Endothelial cell of umbilical vein (primary cell): ENCODE measurements around the gene SEMA5A. TPM values are rescaled to one million over a fixed set of nuclear protein-coding genes. Genes with fewer than 3 reads are reported as not detected.

Experiments used
- BruUV-seq: library from RNA; stranded (reverse); fragments of 400-500 nt; replicated peaks from 2 replicates; lab custom pipeline; 2021; lab: Mats Ljungman, UMichigan
- CTCF ChIA-PET: fragments of 300-600, 350-600 bp; sonication (Branson Sonifier 250); formaldehyde crosslinking; loops from one replicate; lab custom pipeline; 2021; ENCODE audit warnings: antibody characterized with exemption, inconsistent platforms; lab: Charles Lee
- POLR2A ChIA-PET: fragments of 300-600, 350-600 bp; sonication (Branson Sonifier 250); formaldehyde crosslinking; loops from one replicate; lab custom pipeline; 2021; ENCODE audit warnings: antibody characterized with exemption, inconsistent platforms; lab: Charles Lee
- DNase-seq: peaks from one replicate; pipeline ENCODE4 v3.0.0-alpha.2; 2011; ENCODE audit warnings: low read depth, low spot score
- FAIRE-seq: peaks from 2 replicates; lab custom pipeline; 2011; peaks lifted over from hg19 to GRCh38; lab: Jason Lieb, UNC
- H2AFZ ChIP-seq: 2 replicates; pipeline ENCODE4 v1.6.0; 2012; ENCODE audit warnings: low read depth, low read length, control low read depth, inconsistent platforms
- H3K27ac ChIP-seq: 2 replicates; pipeline ENCODE4 v1.5.1; 2011; ENCODE audit warnings: low read depth, mild to moderate bottlenecking, control low read depth, low read length, moderate library complexity; ENCODE audit not compliant: insufficient read depth
- H3K27me3 ChIP-seq, 2 experiments: 2 replicates each; pipeline versions ENCODE4 v1.6.0 to v1.6.1; 2011; ENCODE audit warnings: low read length in 2 of 2, mixed read lengths in 1 of 2; ENCODE audit not compliant: control insufficient read depth in 2 of 2, insufficient read depth in 2 of 2
- H3K36me3 ChIP-seq, 2 experiments: 2 replicates in 1 of 2; 3 replicates in 1 of 2; pipeline ENCODE4 v1.5.1; 2011; ENCODE audit warnings: low read length in 2 of 2, mild to moderate bottlenecking in 1 of 2, moderate library complexity in 1 of 2; ENCODE audit not compliant: control insufficient read depth in 2 of 2, insufficient read depth in 2 of 2; ENCODE audit errors: extremely low read depth in 1 of 2
- H3K4me1 ChIP-seq: 3 replicates; pipeline ENCODE4 v1.5.1; 2011; ENCODE audit warnings: mild to moderate bottlenecking, low read length; ENCODE audit not compliant: control insufficient read depth, insufficient read depth; ENCODE audit errors: extremely low read depth
- H3K4me2 ChIP-seq: 2 replicates; pipeline ENCODE4 v1.6.1; 2011; ENCODE audit warnings: low read length, control low read depth, mixed read lengths; ENCODE audit not compliant: insufficient read depth
- H3K4me3 ChIP-seq, 3 experiments: fragments of 200-600 bp in 1 of 3; sonication (generic), shearing (Covaris generic) in 1 of 3; replicated peaks in 1 of 3; 2 replicates each; pipeline ENCODE4 v1.5.1; 2011 to 2016; ENCODE audit warnings: control low read depth in 3 of 3, low read length in 3 of 3, mild to moderate bottlenecking in 2 of 3, inconsistent platforms in 1 of 3, low read depth in 1 of 3, moderate library complexity in 1 of 3; ENCODE audit not compliant: insufficient read depth in 1 of 3
- H3K79me2 ChIP-seq: 2 replicates; pipeline ENCODE4 v1.6.0; 2012; ENCODE audit warnings: low read length, inconsistent platforms; ENCODE audit not compliant: control insufficient read depth, insufficient read depth
- H3K9ac ChIP-seq: replicated peaks from 2 replicates; pipeline ENCODE3; 2011; ENCODE audit warnings: low read length, control low read depth; ENCODE audit not compliant: insufficient read depth; ENCODE audit errors: extremely low read depth
- H3K9me1 ChIP-seq: replicated peaks from 3 replicates; pipeline ENCODE4 v1.6.0; 2011; ENCODE audit warnings: mild to moderate bottlenecking, low read length; ENCODE audit not compliant: control insufficient read depth, insufficient read depth; ENCODE audit errors: extremely low read depth
- H3K9me3 ChIP-seq: replicated peaks from 2 replicates; pipeline ENCODE4 v1.5.1; 2012; ENCODE audit warnings: low read length, inconsistent platforms; ENCODE audit not compliant: control insufficient read depth, insufficient read depth
- H4K20me1 ChIP-seq: replicated peaks from 2 replicates; pipeline ENCODE3; 2011; ENCODE audit warnings: mild to moderate bottlenecking, low read length; ENCODE audit not compliant: control insufficient read depth, insufficient read depth; ENCODE audit errors: extremely low read depth
- EZH2 ChIP-seq: IDR thresholded peaks from 2 replicates; pipeline ENCODE4 v1.6.1; 2012; ENCODE audit warnings: borderline replicate concordance, low read depth, mild to moderate bottlenecking, moderate library complexity, low read length, inconsistent platforms; ENCODE audit not compliant: severe bottlenecking
- FOS ChIP-seq: IDR thresholded peaks from 2 replicates; pipeline ENCODE4 v1.6.1; 2011; ENCODE audit warnings: mild to moderate bottlenecking, low read length, moderate library complexity, borderline replicate concordance; ENCODE audit not compliant: insufficient read depth
- GATA2 ChIP-seq: IDR thresholded peaks from 2 replicates; pipeline ENCODE4 v1.7.0; 2011; ENCODE audit warnings: low read depth, mild to moderate bottlenecking, moderate library complexity, mixed read lengths, low read length; ENCODE audit not compliant: insufficient read length, insufficient read depth
- JUN ChIP-seq: IDR thresholded peaks from 2 replicates; pipeline ENCODE4 v1.6.1; 2011; ENCODE audit warnings: borderline replicate concordance, low read depth; ENCODE audit not compliant: insufficient read length, insufficient read depth
- MAX ChIP-seq: IDR thresholded peaks from 2 replicates; pipeline ENCODE4 v1.6.1; 2011; ENCODE audit not compliant: insufficient read depth, insufficient read length
- MYC ChIP-seq: IDR thresholded peaks from one replicate; pipeline ENCODE4 v1.6.1; 2011; ENCODE audit warnings: mild to moderate bottlenecking, low read depth, low read length
- POLR2A ChIP-seq: IDR thresholded peaks from 2 replicates; pipeline ENCODE4 v1.6.1; 2012; ENCODE audit warnings: low read depth, mild to moderate bottlenecking, control low read depth, low read length
- POLR2AphosphoS5 ChIP-seq: IDR thresholded peaks from 2 replicates; pipeline ENCODE4 v1.6.1; 2012; ENCODE audit warnings: low read depth, mild to moderate bottlenecking, control low read depth, low read length, moderate library complexity; ENCODE audit not compliant: insufficient read depth
- dilution Hi-C: fragments of 300-500 bp; cut with MboI; formaldehyde crosslinking; loops from one replicate; pipeline ENCODE4 v1.15.0; 2019; ENCODE audit warnings: low sequenced_read_pairs; ENCODE audit not compliant: extremely low pct_ligation_motif_present
- intact Hi-C: fragments of 100-400 bp; cut with micrococcal nuclease; formaldehyde crosslinking; loops from one replicate; pipeline ENCODE4 v1.10.0; 2022
- polyA plus RNA-seq, 4 experiments: library from polyadenylated mRNA; depleted of rRNA in 3 of 4; stranded (reverse) in 3 of 4; unstranded in 1 of 4; fragments of >200 nt; gene quantifications; 2 replicates each; pipeline versions ENCODE4 v1.2.1 to v1.2.3, GENCODE V29; 2011 to 2012; ENCODE audit warnings: missing spikeins in 1 of 4
- total RNA-seq: library from RNA; stranded (reverse); gene quantifications from 2 replicates; pipeline ENCODE4 v1.2.3, GENCODE V29; 2021
- TF ChIP-seq, protein P1 (sequence below), 2 donors: IDR thresholded peaks; 1 replicate in 1 of 2; 2 replicates in 1 of 2; pipeline ENCODE4 v1.5.1; 2011; ENCODE audit warnings: low read length in 2 of 2, mild to moderate bottlenecking in 2 of 2, moderate library complexity in 2 of 2, control low read depth in 1 of 2, inconsistent platforms in 1 of 2, low read depth in 1 of 2; ENCODE audit not compliant: insufficient read depth in 1 of 2; ENCODE audit errors: extremely low read depth in 1 of 2

The SEMA5A gene
- total and polyA plus RNA-seq, 2 donors (not counting 3 experiments of a cell fraction or from before 2014, with no cell fraction given), result 0.04 to 0.06 TPM

GRCh38 chr5:9054821-9055589 lies 490.9 kb downstream of the SEMA5A start:
- BruUV-seq, result no TSS peak
- Histone ChIP-seq H3K9me3 (no peaks in the 10 kb centered on the region), H3K4me2 (no peak overlapping the region), H3K4me1 (peaks cover 4% of the 10 kb centered on the region), H2AFZ (no peak overlapping the region), H3K9me1 (no peaks in the 10 kb centered on the region), H3K27ac (no peak overlapping the region), H4K20me1 (no peaks in the 10 kb centered on the region), H3K27me3 (no peaks in the 10 kb centered on the region), H3K79me2 (no peaks in the 10 kb centered on the region), H3K9ac (no peak overlapping the region), H3K36me3 (no peaks in the 10 kb centered on the region), H3K4me3 (no peak overlapping the region)
- POLR2A ChIA-PET, result no interaction called here
- CTCF ChIA-PET, result interaction anchor here (1.1 kb wide), 1 partner anchor 27 kb away, joined by 3 read pairs; no protein-coding TSS in a partner anchor
- TF ChIP-seq MAX (no peak), JUN (no peak), GATA2 (no peak), POLR2A (no peak), MYC (no peak), EZH2 (no peak), FOS (no peak), POLR2AphosphoS5 (no peak)
- TF ChIP-seq, protein P1, sequence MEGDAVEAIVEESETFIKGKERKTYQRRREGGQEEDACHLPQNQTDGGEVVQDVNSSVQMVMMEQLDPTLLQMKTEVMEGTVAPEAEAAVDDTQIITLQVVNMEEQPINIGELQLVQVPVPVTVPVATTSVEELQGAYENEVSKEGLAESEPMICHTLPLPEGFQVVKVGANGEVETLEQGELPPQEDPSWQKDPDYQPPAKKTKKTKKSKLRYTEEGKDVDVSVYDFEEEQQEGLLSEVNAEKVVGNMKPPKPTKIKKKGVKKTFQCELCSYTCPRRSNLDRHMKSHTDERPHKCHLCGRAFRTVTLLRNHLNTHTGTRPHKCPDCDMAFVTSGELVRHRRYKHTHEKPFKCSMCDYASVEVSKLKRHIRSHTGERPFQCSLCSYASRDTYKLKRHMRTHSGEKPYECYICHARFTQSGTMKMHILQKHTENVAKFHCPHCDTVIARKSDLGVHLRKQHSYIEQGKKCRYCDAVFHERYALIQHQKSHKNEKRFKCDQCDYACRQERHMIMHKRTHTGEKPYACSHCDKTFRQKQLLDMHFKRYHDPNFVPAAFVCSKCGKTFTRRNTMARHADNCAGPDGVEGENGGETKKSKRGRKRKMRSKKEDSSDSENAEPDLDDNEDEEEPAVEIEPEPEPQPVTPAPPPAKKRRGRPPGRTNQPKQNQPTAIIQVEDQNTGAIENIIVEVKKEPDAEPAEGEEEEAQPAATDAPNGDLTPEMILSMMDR (IDR thresholded peaks at IDR 0.05; ENCODE audit: extremely low read depth in 1 of 2, insufficient read depth in 1 of 2, low read depth in 1 of 2, low read length in 2 of 2), result no peak
- intact Hi-C loops (no loop called here), dilution Hi-C loops (no loop called here)
- no peak for DNase-seq
- no peak for FAIRE-seq
